HUDEP-2 (cell line): ENCODE data around the gene CABP4.
A peak's percentile ranks its signal among the peaks of the same experiment; 100 is the strongest.

ENCODE experiments used
- DNase-seq, 76 experiments: peaks; one replicate each; lab custom pipeline; 2025; ENCODE audit not compliant: unreplicated experiment in 76 of 76; lab: John Stamatoyannopoulos, UW

CABP4 gene

DNA sequence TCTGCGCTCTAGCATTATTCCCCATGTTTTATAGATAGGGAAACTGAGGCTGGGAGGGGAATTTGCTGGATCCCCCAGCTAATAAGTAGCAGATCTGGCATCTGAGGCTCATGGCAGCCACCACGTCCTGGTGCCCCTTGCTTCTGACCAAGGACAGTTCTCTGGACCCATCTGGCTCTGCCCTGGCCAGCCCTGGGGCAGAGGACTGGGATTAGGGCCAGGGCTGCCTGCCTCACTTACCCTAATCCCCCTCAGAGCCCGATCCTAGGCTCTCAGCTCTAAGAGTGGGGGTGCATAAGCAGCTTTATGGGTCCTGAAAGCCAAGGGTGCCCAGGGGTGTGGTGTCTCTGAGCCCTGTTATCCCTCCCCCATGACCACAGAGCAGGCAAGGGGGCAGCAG is at the start of gene CABP4:
Gene CABP4 (plus strand): TSS at position 301 of the 400 bp plus-strand sequence. CDS start 70 bp downstream, at position 371.
- no peak for DNase-seq

DNA sequence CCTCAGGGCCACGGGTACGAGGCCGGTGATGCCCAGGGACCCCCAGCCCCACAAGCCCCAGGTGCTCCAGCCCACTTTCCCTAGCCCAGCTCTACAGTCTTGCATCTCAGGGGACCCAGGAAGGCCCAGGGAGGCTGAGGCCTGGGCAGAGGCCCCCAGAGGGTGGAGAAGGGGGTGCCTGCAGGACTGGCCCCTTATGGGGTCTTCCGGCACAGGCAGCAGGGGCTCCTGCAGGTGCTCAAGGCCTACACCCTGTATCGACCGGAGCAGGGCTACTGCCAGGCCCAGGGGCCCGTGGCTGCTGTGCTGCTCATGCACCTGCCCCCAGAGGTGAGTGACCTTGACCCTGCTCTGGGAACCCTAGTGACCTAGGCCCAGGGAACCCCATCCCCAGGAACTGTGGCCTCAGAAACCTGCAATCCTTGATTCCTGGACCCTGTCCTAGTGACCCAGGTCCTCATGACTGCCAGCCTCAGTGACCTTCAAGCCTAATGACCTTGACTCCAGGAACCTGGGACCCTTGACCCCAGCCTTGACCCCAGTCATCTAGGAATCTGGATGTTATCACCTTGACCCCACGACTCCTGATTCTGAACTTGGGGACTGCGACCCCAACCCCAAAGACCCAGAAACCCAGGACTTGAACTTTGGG is 49.3 kb upstream of the CABP4 start:
- no peak for DNase-seq

- no peak for DNase-seq
These were observed 48.7 kb upstream of the CABP4 start for GRCh38 chr11:67406420-67406968.

DNA sequence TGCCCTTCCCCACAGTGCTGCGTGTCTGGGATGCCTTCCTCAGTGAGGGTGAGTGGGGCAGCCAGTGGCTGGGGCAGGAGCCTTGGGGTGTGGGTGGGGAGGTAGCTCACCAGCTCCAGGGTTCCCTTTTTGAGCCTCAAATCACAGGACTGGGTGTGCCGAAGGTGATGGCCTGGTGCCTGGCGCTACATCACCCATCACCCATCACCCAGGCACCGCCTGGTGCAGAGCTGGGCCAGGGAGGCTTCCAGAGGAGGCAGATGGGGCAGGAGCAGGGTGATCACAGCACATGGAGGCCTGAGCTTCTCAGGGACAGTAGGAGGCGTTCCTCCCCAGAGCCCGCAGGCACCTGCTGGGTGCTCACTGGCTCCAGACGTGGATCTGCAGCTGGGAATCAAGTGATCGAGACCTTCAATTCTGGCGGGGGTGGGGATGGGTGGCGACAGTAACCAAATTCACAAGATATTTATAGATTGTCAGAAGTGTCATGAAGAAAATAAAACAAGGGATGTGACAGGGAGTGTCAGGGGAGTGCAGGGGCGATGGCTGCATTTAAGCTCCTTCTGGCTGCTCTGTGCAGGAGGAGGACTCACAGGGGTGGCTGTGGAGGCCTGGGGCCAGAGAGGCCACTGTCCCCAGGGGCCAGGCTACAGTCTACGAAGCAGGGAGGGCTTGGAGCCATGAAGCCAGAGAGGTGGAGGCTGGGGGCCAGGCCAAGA is 48.0 kb upstream of the CABP4 start:
- DNase-seq: no peak

DNA sequence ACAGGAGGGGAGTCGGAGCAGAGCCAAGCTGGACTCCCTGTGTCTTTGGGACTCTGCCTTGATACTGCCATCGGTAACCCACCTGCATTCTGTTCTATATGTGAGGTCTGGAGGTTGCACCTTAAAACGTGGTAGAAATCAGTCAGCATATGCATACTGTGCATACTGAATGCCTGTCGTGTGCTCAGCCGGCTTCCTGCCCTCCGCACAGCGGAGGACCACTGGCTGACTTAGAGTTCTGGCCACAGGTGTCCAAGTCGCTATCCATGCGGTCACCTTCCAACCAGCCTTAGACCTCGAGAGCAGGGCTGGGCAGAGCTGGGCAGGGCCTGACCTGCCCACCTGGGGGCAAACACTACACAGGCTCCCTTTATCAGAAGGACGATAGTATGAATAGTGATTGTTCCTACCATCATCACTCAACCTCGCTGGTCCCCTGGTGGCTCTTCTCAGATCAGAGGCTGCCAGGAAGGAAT is 47.4 kb upstream of the CABP4 start:
- DNase-seq: no peak

DNA sequence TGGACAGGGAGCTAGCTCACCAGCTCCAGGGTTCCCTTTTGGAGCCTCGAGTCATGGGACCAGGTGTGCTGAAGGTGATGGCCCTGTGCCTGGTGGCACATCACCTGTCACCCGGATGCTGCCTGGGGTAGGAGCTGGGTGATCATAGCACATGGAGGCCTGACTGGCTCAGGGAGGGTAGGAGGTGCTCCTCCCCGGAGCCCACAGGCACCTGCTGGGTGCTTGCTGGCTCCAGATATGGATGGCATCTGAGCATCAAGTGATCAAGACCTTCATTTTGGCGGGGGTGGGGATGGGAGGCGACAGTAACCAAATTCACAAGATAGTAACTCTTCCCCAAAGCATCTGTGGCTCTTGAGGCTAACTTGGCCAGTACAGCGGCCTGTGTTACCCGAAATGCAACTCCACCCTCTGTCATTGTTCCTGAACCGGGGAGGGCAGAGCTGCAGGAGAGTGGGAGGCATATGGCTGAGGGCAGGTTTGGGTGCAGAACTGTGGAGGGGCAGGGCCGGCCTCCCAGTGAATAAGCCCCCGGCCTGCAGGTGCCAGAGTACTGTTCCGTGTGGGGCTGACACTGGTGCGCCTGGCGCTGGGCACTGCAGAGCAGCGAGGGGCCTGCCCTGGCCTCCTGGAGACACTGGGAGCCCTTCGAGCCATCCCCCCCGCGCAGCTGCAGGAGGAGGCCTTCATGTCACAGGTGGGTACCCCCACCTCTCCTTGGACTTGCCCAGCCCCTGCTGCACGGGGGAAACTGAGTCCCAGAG is 46.5 kb upstream of the CABP4 start:
- peak in 31 of 76 experiments; percentile 10 to 66 (median 31) for DNase-seq

GRCh38 chr11:67409261-67409666 is 45.9 kb upstream of the CABP4 start:
- no peak for DNase-seq

GRCh38 chr11:67409781-67410368 is 45.3 kb upstream of the CABP4 start:
- no peak for DNase-seq

DNA sequence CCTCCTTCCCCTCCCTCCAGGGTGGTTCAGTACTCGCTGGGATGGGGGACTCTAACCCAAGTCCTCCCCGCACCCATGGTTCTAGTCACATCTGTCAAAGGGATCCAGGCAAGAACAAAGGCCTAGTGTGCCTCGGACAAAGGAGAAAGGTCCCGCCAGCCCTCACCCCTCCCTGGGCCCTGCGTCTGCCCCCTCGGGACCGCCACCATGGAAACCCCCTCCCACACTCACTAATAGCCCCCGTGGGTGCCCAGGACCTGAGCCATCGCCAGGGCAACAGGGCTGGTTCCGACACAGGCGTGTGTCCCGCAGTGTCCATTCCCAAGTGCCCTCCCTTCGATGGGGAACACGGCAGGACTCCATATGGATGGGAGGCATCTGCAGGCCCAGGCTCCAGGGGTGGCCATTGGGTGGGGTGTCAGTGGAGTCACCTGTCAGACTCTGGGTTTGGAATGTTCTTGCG is 44.8 kb upstream of the CABP4 start:
- no peak for DNase-seq

- no peak for DNase-seq
These were observed 44.0 kb upstream of the CABP4 start for GRCh38 chr11:67410984-67411784.

DNA sequence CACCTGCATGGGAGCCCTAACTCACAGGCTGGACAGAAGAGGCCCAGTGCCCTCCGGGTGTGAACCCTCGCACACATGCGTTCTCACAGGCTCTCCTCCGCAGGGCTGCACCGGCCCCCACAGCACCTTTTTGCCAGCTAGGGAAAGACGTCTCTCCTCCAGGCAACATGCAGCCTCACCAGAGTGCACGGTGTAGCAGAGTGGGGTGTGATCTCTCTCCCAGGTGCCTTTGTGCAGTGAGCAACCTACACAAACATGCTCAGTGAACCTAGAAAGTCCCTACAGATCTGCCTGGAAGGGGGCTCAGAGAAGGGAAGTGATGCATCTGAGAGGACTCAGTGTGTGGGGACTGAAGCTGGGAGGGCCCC is 43.4 kb upstream of the CABP4 start:
- DNase-seq: peak in 6 of 76 experiments; percentile 10 to 23 (median 18)

DNA sequence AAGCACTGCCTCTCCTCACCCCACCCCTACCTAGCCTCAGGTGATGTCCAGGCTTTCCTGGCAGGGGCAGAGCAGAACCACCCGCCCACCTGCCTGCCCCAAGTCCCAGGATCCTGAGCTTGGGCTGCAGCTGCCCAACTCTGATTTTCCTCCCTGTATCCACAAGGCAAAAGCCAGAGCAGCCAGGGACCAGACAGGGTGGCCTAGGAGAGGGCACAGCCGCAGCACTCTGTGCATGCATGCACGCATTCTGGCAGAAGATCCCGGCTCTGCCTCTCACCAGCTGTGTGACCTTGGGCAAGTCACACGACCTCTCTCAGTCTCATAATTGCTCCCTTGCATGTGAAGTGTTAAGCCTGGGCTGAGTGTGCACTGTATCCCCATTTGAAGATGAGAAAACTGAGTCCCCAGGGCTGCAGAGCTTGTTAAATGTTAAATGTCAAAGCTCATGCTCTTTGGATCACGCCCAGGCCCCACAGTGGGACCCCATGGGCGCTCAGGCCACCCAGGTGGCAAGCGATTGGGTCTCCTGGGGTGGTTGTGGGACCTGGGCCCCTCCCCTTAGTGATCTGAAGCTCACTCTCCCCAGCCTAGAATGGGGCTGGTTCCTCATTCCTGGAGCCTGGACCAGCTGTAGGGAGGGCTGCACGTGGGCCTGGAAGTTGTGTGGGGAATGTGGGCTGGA is 42.5 kb upstream of the CABP4 start:
- no peak for DNase-seq

DNA sequence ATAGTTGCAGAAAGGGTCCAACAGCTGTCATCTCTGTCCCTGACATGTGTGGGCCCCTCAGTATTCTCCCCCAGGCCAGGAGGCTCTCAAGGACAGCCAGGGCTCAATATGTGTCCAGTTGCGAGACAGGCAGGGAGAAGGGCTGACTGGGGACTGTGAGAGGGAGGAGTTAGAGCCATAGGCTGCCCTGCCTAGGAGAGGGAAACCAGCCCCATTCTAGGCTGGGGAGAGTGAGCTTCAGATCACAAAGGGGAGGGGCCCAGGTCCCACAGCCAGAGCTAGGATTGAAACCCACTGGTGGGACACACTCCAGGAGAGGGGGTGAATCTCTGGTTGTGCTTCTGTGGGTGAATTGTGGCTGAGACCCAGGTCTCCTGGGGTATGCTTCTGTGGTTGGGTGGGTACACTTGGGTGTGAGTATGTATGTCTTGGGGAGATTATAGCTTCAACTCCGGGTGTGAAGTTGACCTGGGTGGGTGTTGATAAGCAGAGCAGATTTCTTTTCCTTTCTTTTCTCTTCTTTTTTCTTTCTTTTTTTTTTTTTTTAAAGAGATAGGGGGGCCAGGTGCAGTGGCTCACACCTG is 41.8 kb upstream of the CABP4 start:
- DNase-seq: peak in 71 of 76 experiments; percentile 17 to 83 (median 59)

- peak in 8 of 76 experiments; percentile 19 to 55 (median 32) for DNase-seq
These were observed 39.5 kb upstream of the CABP4 start, which contains the start of gene CARNS1 for GRCh38 chr11:67415501-67416304. Gene CARNS1, plus strand, starts transcription at chr11:67415678. Its CDS starts 522 bp downstream, at chr11:67416200.

- DNase-seq: peak in 65 of 76 experiments; percentile 14 to 74 (median 46)
These were observed 38.5 kb upstream of the CABP4 start for GRCh38 chr11:67416416-67417335.

- peak in 1 of 76 experiments; percentile 40 for DNase-seq
These were observed 37.7 kb upstream of the CABP4 start for GRCh38 chr11:67417425-67417824.
